ENCODE results near the gene TTC4.

The TTC4 gene

GRCh38 chr1:54757833-54758232 lies 42.2 kb downstream of the TTC4 start:
- H3K9me3 ChIP-seq (ENCODE audit: control insufficient read depth in 5 of 5, low read length in 5 of 5), result no peaks in the 10 kb centered on the region
- no peak overlapping the region for H3K27ac ChIP-seq (ENCODE audit: low read depth, low read length)
- no peak overlapping the region for H3K4me3 ChIP-seq (ENCODE audit: low read depth in 1 of 5, low read length in 5 of 5)
- H3K4me1 ChIP-seq (ENCODE audit: control insufficient read depth in 5 of 5, insufficient read depth in 5 of 5, low read length in 5 of 5), result no peaks in the 10 kb centered on the region
- H3K27me3 ChIP-seq (ENCODE audit: control insufficient read depth in 5 of 5, insufficient read depth in 4 of 5, low read length in 5 of 5), result no peaks in the 10 kb centered on the region
- peaks cover 3 to 35% (median 30%) of the 10 kb centered on the region in 5 donors for H3K36me3 ChIP-seq (ENCODE audit: control insufficient read depth in 5 of 5, insufficient read depth in 5 of 5, low read length in 5 of 5)
- H3K9ac ChIP-seq (ENCODE audit: low read length in 5 of 5), result no peak overlapping the region

DNA sequence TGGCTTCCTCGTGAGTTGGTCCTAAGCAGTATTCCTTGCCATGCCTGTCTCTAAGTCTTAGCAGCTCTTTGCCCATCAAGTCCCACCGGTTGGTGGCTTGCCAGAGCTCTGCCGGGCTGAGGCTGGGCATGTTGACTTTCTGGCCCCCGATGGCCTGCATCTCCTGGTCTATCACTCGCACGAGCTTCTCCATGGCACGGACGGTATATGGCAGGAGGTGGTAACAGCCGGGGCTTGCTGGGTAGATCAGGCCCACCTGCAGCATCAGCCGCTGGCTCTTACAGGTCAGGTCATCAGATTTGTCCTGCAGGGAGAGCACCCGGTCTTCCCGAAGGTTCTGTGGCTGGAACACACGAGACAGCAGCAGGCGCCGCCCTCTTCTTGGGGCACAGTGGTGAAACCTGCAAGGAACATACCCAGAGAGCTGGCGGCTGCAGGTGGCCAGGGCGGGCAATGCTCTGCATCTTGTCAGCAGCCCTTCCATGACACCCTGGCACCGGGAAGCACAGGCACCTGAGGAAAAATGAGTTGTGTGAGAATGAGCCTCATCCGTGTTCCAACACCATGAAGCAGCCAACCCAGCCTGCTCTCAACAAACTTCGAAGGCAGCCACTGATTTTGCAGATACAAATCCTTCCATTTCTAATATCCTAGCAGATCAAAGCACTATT lies 43.2 kb downstream of the TTC4 start:
- H3K9me3 ChIP-seq (ENCODE audit: control insufficient read depth in 5 of 5, low read length in 5 of 5), result no peaks in the 10 kb centered on the region
- H3K36me3 ChIP-seq (ENCODE audit: control insufficient read depth in 5 of 5, insufficient read depth in 5 of 5, low read length in 5 of 5), result peaks cover 3 to 35% (median 30%) of the 10 kb centered on the region in 5 donors
- no peak overlapping the region for H3K27ac ChIP-seq (ENCODE audit: low read depth, low read length)
- no peak overlapping the region for H3K4me3 ChIP-seq (ENCODE audit: low read depth in 1 of 5, low read length in 5 of 5)
- no peaks in the 10 kb centered on the region for H3K27me3 ChIP-seq (ENCODE audit: control insufficient read depth in 5 of 5, insufficient read depth in 4 of 5, low read length in 5 of 5)
- peaks cover 0 to 9% (median 7%) of the 10 kb centered on the region in 5 donors for H3K4me1 ChIP-seq (ENCODE audit: control insufficient read depth in 5 of 5, insufficient read depth in 5 of 5, low read length in 5 of 5)
- H3K9ac ChIP-seq (ENCODE audit: low read length in 5 of 5), result no peak overlapping the region

DNA sequence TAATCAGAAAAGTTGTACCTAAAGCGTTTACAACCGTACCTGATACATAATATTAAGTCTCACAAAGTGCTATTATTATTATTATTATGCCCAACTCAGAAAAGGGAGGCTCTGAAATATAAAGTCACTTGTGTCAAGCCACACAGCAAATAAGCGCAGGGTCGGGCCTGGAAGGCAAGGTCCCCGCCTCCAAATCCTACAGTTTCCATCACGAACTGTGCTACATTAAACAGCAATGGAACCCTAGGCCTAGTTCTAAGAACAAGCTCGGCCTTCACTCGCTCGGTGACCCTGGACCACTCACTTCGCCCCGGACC lies 48.1 kb downstream of the TTC4 start:
- peak overlapping the region; percentile 79 to 98 (median 89) for H3K9ac ChIP-seq (ENCODE audit: low read length in 5 of 5)
- peak overlapping the region; percentile 50 for H3K27ac ChIP-seq (ENCODE audit: low read depth, low read length)
- peaks cover 0 to 16% (median 13%) of the 10 kb centered on the region in 5 donors for H3K4me1 ChIP-seq (ENCODE audit: control insufficient read depth in 5 of 5, insufficient read depth in 5 of 5, low read length in 5 of 5)
- peak overlapping the region; percentile 71 to 99 (median 97) for H3K4me3 ChIP-seq (ENCODE audit: low read depth in 1 of 5, low read length in 5 of 5)
- no peaks in the 10 kb centered on the region for H3K9me3 ChIP-seq (ENCODE audit: control insufficient read depth in 5 of 5, low read length in 5 of 5)
- peaks cover 0 to 4% (median 2%) of the 10 kb centered on the region in 5 donors for H3K36me3 ChIP-seq (ENCODE audit: control insufficient read depth in 5 of 5, insufficient read depth in 5 of 5, low read length in 5 of 5)
- no peaks in the 10 kb centered on the region for H3K27me3 ChIP-seq (ENCODE audit: control insufficient read depth in 5 of 5, insufficient read depth in 4 of 5, low read length in 5 of 5)

DNA sequence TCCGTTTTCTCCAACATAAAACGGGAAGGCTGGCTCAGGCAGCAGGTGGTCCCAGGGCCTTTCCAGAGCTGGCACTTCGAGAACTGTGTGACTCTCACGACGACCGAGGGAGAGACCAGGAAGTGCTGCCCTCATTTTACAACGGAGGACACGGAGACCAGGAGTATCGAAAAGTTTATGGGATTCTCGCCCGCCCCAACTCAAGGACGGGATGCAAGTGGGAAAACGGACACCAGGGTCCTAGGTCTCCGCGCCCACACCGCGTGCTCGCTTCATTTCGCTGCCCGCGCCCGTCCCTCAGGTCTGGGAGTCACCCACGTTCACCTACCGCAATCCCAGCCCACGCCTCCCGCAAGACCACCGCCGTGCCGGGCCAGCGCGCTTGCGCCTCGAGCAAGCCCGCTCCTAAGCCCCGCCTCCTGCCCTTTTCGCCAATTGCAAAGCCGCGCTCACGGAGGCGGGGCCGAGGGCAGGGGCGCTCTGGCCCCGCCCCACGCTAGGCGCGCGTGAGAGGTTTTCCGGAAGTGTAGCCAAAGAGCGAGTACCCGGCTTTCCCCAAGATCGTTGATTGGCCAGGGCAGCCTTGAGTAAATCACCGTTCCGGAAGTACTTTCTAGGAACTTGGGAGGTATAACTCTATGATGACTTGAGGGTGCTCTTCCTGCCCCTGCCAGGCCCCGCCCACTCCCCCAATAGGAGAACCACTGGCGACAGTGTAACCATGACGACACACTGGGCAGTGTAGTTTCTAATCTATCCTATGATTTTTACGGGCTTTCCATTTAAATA lies 48.7 kb downstream of the TTC4 start, which contains the start of gene PARS2:
TSS of gene PARS2 (minus strand) at position 391 of the 789 bp plus-strand sequence. CDS start 5,362 bp downstream, outside the sequence.
- H3K9ac ChIP-seq (ENCODE audit: low read length in 5 of 5), result peak within 1 kb of the TSS; percentile 79 to 98 (median 89)
- peak within 1 kb of the TSS; percentile 50 for H3K27ac ChIP-seq (ENCODE audit: low read depth, low read length)
- peaks cover 0 to 16% (median 13%) of the 10 kb centered on the region in 5 donors for H3K4me1 ChIP-seq (ENCODE audit: control insufficient read depth in 5 of 5, insufficient read depth in 5 of 5, low read length in 5 of 5)
- H3K9me3 ChIP-seq (ENCODE audit: control insufficient read depth in 5 of 5, low read length in 5 of 5), result no peaks in the 10 kb centered on the region
- no peaks in the 10 kb centered on the region for H3K27me3 ChIP-seq (ENCODE audit: control insufficient read depth in 5 of 5, insufficient read depth in 4 of 5, low read length in 5 of 5)
- no peaks in the 10 kb centered on the region for H3K36me3 ChIP-seq (ENCODE audit: control insufficient read depth in 5 of 5, insufficient read depth in 5 of 5, low read length in 5 of 5)
- H3K4me3 ChIP-seq (ENCODE audit: low read depth in 1 of 5, low read length in 5 of 5), result peak within 1 kb of the TSS; percentile 71 to 99 (median 97)

GRCh38 chr1:54764922-54765561 lies 49.4 kb downstream of the TTC4 start:
- Histone ChIP-seq H3K27ac (ENCODE audit: low read depth, low read length) (peak overlapping the region; percentile 48), H3K36me3 (ENCODE audit: control insufficient read depth in 5 of 5, insufficient read depth in 5 of 5, low read length in 5 of 5) (no peaks in the 10 kb centered on the region), H3K4me3 (ENCODE audit: low read depth in 1 of 5, low read length in 5 of 5) (peak overlapping the region; percentile 62 to 99 (median 67)), H3K9ac (ENCODE audit: low read length in 5 of 5) (peak overlapping the region in 4 of 5 donors; percentile 42 to 68 (median 50)), H3K27me3 (ENCODE audit: control insufficient read depth in 5 of 5, insufficient read depth in 4 of 5, low read length in 5 of 5) (no peaks in the 10 kb centered on the region), H3K9me3 (ENCODE audit: control insufficient read depth in 5 of 5, low read length in 5 of 5) (no peaks in the 10 kb centered on the region), H3K4me1 (ENCODE audit: control insufficient read depth in 5 of 5, insufficient read depth in 5 of 5, low read length in 5 of 5) (peaks cover 0 to 16% (median 13%) of the 10 kb centered on the region in 5 donors)

DNA sequence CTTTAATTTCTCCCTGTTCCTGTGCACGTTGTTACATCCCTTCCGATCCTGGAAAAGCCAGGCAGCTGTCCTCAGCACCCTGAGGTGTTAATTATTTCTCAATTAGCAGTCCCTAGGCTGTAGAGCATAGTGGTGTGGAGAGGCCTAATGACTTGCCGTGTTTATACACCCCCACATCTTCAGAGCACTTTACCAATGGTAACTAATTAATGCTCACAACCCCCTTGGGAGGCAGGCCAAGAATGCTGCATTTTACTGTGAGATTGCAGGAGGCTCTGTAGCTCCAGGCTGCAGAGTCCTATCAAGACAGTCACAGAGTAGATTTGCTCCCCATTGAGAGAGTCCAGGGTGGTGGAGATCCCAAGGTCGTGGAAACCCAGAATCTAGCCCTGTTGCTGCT lies 51.1 kb downstream of the TTC4 start:
- H3K9me3 ChIP-seq (ENCODE audit: control insufficient read depth in 5 of 5, low read length in 5 of 5), result no peaks in the 10 kb centered on the region
- H3K9ac ChIP-seq (ENCODE audit: low read length in 5 of 5), result no peak overlapping the region
- no peaks in the 10 kb centered on the region for H3K36me3 ChIP-seq (ENCODE audit: control insufficient read depth in 5 of 5, insufficient read depth in 5 of 5, low read length in 5 of 5)
- H3K4me3 ChIP-seq (ENCODE audit: low read depth in 1 of 5, low read length in 5 of 5), result no peak overlapping the region
- H3K4me1 ChIP-seq (ENCODE audit: control insufficient read depth in 5 of 5, insufficient read depth in 5 of 5, low read length in 5 of 5), result peaks cover 0 to 16% (median 13%) of the 10 kb centered on the region in 5 donors
- H3K27ac ChIP-seq (ENCODE audit: low read depth, low read length), result no peak overlapping the region
- H3K27me3 ChIP-seq (ENCODE audit: control insufficient read depth in 5 of 5, insufficient read depth in 4 of 5, low read length in 5 of 5), result no peaks in the 10 kb centered on the region

DNA sequence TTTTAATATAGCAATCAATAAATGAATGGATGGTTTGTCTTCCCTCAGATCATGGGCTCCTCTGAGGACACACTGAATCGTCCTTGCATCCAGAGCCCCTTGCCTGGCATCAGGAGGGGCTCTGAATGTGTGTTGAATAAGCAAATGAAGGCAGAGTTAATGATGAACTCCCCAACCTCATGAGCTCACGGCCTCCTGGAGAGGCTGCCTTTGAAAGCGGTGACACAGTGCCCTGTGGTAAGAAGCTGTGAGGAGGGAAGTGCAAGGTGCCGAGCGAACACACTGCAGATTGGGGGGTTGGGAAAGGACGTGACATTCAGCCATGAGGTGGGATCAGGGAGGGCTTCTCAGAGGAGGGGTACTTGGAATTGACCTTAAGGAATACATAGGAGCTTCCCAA lies 51.9 kb downstream of the TTC4 start:
- H3K36me3 ChIP-seq (ENCODE audit: control insufficient read depth in 5 of 5, insufficient read depth in 5 of 5, low read length in 5 of 5), result no peaks in the 10 kb centered on the region
- peaks cover 0 to 16% (median 13%) of the 10 kb centered on the region in 5 donors for H3K4me1 ChIP-seq (ENCODE audit: control insufficient read depth in 5 of 5, insufficient read depth in 5 of 5, low read length in 5 of 5)
- no peaks in the 10 kb centered on the region for H3K9me3 ChIP-seq (ENCODE audit: control insufficient read depth in 5 of 5, low read length in 5 of 5)
- H3K4me3 ChIP-seq (ENCODE audit: low read depth in 1 of 5, low read length in 5 of 5), result no peak overlapping the region
- H3K27me3 ChIP-seq (ENCODE audit: control insufficient read depth in 5 of 5, insufficient read depth in 4 of 5, low read length in 5 of 5), result no peaks in the 10 kb centered on the region
- no peak overlapping the region for H3K27ac ChIP-seq (ENCODE audit: low read depth, low read length)
- no peak overlapping the region for H3K9ac ChIP-seq (ENCODE audit: low read length in 5 of 5)

DNA sequence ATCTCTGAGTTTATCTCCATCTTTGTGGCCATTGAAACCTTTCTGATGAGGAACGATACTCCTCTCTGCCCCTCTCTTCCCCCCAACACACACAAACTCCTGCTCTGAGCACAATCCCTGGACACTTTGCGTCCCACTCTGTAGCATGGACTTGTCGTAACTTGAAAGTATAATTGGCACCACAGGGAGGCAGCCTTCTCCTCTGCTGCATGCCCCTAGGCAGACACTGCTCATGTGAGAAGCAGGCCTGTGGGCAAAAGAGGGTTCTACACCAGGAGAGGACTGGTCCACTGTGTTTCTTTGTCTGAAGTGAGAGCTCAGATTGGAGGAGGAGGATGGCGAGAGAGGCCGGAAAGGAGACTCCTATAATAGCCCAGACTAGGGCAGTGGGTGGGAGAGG lies 52.4 kb downstream of the TTC4 start:
- Histone ChIP-seq H3K4me3 (ENCODE audit: low read depth in 1 of 5, low read length in 5 of 5) (no peak overlapping the region), H3K9ac (ENCODE audit: low read length in 5 of 5) (no peak overlapping the region), H3K9me3 (ENCODE audit: control insufficient read depth in 5 of 5, low read length in 5 of 5) (no peaks in the 10 kb centered on the region), H3K4me1 (ENCODE audit: control insufficient read depth in 5 of 5, insufficient read depth in 5 of 5, low read length in 5 of 5) (peaks cover 0 to 16% (median 12%) of the 10 kb centered on the region in 5 donors), H3K36me3 (ENCODE audit: control insufficient read depth in 5 of 5, insufficient read depth in 5 of 5, low read length in 5 of 5) (no peaks in the 10 kb centered on the region), H3K27ac (ENCODE audit: low read depth, low read length) (no peak overlapping the region), H3K27me3 (ENCODE audit: control insufficient read depth in 5 of 5, insufficient read depth in 4 of 5, low read length in 5 of 5) (no peaks in the 10 kb centered on the region)

DNA sequence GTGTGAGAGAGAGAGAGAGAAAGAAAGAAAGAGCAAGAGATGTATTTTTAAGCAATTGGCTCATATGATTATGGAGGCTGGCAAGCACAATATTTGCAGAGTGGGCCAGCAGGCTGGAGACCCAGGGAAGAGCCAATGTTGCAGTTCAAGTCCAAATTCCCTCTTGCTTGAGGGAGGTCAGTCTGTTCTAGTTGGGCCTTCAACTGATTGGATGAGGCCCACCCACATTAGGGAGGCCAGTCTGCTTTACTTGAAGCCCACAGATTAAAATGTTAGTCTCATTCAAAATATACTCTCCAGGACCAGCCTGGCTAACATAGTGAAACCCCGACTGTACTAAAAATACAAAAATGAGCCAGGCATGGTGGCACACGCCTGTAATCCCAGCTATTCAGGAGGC lies 57.3 kb downstream of the TTC4 start:
- Histone ChIP-seq H3K4me1 (ENCODE audit: control insufficient read depth in 5 of 5, insufficient read depth in 5 of 5, low read length in 5 of 5) (no peaks in the 10 kb centered on the region), H3K9me3 (ENCODE audit: control insufficient read depth in 5 of 5, low read length in 5 of 5) (no peaks in the 10 kb centered on the region), H3K27me3 (ENCODE audit: control insufficient read depth in 5 of 5, insufficient read depth in 4 of 5, low read length in 5 of 5) (peaks cover 0 to 8% (median 7%) of the 10 kb centered on the region in 5 donors), H3K9ac (ENCODE audit: low read length in 5 of 5) (no peak overlapping the region), H3K27ac (ENCODE audit: low read depth, low read length) (no peak overlapping the region), H3K36me3 (ENCODE audit: control insufficient read depth in 5 of 5, insufficient read depth in 5 of 5, low read length in 5 of 5) (no peaks in the 10 kb centered on the region), H3K4me3 (ENCODE audit: low read depth in 1 of 5, low read length in 5 of 5) (no peak overlapping the region)
